Measurements from ENCODE around the gene HOXC10. TPM values are rescaled to one million over a fixed set of nuclear protein-coding genes. Genes with fewer than 3 reads are reported as not detected.

The HOXC10 gene
- total RNA-seq, 1 donor from 2014 or later: 0.33 TPM

DNA sequence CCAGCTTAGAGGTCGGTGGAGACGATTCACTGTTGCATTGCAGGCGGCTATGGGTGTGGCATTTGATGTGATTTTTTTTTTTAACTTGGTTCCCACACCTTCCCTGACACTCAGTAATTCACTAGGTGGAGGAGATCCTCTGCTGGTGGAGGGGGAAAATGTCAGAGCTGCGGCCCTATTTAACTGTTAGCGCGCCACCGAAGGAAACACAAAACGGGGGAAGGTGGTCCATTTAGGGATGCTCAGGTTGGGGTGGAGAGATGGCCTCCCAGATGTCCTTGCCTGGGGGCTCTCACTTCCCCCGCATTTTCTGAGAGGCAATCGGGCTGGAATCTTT is 34.5 kb upstream of the HOXC10 start:
- ATAC-seq (no peak), DNase-seq (ENCODE audit: low spot score) (no peak)

DNA sequence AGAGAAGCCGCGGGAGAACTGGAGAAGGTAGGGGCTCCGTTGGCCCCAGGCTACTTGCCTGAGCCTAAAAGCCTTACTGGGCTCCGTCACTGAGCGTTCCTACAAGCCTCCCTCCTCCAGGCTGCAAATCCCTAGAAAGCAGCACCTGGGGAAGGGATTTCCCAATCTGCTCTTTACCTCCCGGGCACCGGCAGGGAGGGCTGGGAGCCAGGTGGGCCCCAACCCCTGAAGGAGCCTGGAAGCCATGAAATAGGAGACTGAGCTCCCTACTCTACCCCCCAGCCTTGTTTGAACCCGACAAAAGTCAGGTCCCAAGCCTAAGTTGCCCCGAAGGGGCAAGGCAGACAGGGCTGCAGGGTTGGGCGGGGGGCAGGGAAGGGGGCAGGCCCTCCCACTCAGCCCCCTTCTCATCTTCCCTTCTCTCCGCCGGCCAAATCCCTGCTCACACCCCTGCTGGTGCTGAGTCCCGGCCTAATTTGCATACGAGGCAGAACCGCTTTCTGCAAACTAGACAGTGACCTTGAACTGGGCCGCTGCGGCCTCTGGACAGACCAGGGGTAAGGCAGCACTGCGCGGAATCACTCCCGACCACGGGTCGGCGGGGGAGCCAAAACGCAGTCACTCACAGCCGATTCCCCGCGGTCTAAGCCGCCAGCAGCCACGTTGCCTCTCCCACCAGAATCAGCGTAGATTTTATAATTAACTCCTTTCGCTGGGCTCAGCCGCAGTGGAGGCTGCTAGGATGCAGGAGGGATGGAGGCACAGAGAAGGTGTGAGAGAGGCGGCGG is 34.0 kb upstream of the HOXC10 start:
- ATAC-seq (peak; percentile 30), DNase-seq (ENCODE audit: low spot score) (no peak)

DNA sequence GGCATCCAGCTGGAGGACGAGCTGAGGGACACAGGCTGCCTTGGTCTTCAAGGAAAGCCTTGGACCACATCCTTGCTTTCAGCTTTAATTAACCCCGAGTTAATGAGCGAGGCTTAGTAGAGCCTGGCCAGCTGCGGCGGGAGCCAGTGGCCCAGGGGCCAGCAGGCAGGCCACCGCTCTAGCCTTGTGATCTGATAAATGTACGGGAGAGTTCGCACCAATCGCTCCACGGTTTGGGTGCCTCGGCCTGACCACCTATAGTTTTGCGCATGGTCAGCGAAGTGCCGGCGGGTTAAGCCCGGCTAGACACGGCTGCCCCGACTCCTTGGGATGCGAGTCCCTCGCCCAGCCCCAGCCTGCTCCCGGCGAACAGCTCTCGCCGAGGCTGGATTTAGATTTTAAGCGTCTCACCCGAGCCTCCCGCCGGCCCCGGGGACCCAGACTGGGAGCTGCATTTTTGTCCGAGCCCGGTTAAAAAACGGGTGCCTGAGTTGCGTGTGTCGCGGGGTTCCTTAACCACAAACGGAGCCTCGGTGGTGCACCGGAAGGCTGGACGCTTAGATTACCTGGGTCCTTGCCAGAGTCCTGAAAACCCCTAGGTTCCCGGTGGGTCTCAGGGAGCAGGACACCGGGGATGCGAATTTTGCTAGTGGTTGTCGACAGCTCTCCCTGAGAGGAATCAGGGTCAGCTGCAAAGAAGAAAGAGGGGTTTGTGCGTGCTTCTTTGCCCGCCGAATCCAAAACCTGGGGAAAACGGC is 33.2 kb upstream of the HOXC10 start:
- no peak for DNase-seq (ENCODE audit: low spot score)
- ATAC-seq: no peak

DNA sequence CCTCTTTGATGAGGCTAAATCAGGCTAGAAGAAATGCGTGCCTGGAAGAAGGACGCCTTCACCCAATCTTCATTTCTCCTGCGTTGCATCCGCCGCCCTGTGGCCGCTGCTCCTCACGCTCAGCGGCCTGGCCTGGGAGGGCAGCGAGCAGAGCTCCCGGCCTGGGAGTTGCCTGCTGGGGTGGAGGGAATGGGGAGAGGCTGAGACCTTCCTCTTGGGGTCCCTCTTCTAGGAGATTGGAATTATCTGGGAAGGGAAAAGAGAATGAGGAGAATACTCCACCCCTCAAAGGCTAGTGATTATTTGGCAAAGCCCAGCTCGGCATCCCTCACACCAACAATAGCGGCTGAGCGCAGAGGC is 32.6 kb upstream of the HOXC10 start:
- no peak for DNase-seq (ENCODE audit: low spot score)
- ATAC-seq: no peak

DNA sequence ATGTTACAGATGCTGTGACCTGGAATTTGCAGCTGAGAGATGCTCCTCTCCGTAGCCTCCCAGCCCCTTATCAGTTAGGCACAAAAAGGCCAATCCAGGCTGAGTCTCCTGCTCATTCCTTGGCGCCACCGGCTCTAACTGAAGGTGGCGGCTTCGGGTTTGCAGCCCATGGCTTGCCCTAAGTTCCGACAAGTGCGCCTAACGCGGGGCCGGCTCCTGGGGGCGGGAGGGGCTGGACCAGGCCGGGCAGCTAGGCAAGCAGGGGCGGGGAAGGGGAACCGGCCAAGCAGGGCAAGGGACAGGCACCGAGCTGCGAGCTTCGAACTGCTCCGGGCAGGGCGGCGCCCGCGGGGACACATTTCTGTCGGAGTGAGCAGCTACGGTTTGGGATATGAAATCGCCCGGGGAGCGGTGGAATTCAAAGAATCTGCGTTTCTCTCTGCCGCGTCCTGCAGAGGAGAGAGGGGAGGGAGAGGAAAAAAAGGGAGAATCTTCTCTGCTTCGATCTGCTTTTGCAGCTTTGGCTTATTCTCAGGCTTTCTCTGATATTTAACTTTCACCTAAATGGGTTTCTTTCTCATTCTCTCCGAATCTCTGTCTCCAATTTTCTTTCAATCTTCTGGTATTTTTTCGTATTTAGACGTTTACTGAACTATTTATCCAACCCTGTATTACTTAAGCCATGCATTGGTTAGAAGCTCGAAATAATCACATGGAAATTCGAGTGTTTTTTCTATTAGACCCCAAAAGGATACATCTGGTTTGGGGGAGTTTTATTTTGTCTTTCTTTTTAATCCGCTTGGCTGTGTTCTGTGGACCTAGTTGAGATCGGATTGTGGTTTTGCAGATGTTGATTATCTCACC is 31.8 kb upstream of the HOXC10 start:
- no peak for DNase-seq (ENCODE audit: low spot score)
- ATAC-seq: peak; percentile 47

DNA sequence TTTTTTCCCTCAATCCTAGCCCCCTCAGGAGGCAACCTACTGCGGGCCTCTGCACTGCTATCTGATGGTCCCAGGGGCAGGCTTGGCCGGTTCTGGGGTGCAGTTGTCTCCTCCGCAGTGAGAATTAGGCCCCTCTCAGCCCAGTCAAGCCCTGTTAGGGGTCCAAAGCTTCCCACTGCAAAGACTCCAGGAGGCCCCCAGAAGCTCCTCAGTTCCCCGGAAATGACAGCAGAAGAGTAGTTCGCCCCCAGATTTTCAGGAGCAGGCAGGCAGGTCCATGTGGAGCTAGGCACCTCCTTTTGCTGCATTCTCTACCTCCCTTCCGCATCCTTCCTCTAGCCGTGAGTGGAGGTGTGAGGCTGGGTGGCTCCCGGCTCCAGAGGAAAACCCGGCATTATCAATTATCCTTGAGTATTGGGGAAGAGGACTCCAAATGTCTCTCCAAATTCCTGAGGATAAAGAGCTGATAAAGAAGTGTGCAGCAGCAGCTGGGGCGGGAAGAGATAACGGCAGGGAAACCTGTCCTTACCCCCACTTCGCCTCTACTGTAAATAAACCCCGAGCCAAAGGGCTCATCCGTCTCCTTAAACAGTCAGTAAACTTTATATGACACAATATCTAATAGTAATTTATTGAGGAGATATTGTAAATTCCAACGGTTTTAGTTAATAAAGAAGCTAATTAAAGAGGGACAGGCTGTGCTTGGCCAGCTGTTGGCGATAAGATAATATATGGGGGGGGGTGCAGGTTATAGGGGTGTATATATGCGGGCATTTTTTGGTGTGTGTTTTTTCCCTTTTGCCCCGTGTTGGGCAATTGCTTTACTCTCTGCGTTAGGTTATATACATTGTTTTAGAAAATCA is 30.9 kb upstream of the HOXC10 start:
- no peak for ATAC-seq
- no peak for DNase-seq (ENCODE audit: low spot score)

DNA sequence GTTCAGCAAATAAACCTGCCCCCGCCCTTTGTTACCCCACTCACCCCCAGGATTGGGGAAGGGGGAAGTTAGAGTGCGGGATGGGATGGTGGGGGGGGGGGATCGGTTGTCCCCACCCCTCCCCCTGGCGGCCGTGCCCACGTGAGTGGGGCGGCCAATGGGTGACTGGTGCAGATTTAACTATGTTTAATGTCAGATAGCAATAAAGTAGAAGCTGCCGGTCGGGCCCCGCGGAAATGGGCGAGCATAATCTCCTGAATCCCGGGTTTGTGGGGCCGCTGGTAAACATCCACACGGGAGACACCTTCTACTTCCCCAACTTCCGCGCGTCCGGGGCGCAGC is 30.3 kb upstream of the HOXC10 start, which contains the start of gene HOXC12:
Gene HOXC12, plus strand, starts transcription at position 210 of the 342 bp plus-strand sequence. Its CDS starts 27 bp downstream, at position 237.
- no peak for ATAC-seq
- DNase-seq (ENCODE audit: low spot score): no peak

DNA sequence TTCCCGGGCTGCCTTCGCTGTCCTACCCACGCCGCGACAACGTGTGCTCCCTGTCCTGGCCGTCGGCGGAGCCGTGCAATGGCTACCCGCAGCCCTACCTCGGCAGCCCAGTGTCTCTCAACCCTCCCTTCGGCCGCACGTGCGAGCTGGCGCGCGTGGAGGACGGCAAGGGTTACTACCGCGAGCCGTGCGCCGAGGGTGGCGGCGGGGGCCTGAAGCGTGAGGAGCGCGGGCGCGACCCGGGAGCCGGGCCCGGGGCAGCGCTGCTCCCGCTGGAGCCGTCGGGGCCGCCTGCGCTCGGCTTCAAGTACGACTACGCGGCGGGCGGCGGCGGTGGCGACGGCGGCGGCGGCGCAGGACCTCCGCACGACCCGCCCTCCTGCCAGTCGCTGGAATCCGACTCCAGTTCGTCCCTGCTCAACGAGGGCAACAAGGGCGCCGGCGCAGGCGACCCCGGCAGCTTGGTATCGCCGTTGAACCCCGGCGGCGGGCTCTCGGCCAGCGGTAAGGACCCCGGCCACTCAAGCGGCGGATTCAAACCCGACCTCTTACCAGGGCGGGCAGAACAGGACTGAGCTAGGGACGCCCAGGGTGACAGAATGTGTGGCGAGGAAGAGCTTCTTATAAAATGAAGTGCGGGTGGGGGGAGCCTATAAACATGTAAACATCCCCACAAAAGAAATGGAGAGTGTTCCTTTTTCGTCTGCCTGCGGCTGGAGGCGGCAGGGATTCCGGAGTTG is 29.7 kb upstream of the HOXC10 start:
- DNase-seq (ENCODE audit: low spot score): no peak
- ATAC-seq: no peak

DNA sequence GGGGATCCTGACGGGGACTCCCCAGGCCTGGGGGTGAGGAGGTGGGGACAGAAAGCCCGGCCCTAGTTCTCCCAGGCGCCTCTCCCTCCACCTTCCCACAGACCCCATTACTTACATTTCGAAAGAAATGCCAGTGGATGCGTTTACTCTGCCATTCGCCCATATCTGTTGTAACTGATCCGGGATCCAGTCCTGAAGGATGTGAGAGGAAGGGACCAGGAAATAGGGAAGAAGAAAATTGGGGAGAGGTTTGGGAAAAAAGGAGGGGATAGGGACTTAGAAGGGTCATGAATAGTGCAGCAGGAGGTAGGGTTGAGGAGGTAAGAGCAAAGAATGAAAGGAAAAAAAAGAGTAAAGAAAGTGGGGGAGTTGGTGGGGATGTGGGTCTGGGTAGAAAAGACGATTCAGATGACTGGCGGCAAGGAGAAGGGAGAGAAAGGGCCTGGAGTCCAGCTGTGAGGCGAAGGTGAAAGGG is 29.1 kb upstream of the HOXC10 start:
- DNase-seq (ENCODE audit: low spot score) (no peak), ATAC-seq (no peak)

DNA sequence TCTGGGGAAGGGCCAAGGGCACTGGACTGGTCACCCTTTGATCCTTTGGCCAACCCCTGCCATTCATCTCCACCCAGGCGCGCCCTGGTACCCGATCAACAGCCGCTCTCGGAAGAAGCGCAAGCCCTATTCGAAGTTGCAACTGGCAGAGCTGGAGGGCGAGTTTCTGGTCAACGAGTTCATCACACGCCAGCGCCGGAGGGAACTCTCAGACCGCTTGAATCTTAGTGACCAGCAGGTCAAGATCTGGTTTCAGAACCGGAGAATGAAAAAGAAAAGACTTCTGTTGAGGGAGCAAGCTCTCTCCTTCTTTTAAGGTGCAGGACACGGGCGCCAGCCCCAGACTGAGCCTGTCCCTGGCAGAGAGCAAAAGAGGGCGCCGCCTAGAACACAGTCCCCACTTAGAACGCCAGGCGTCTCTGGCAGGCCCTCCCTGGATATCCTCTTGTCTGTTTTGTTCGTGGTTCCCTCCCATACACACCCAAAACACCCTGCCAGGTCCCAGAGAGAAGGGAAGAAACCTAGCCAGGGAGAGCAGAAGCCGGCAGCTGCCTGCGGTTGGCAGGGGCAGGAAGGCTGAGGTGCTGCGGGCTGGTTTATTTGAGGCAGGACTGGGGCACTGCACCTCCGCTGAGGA is 28.6 kb upstream of the HOXC10 start:
- ATAC-seq (no peak), DNase-seq (ENCODE audit: low spot score) (no peak)

DNA sequence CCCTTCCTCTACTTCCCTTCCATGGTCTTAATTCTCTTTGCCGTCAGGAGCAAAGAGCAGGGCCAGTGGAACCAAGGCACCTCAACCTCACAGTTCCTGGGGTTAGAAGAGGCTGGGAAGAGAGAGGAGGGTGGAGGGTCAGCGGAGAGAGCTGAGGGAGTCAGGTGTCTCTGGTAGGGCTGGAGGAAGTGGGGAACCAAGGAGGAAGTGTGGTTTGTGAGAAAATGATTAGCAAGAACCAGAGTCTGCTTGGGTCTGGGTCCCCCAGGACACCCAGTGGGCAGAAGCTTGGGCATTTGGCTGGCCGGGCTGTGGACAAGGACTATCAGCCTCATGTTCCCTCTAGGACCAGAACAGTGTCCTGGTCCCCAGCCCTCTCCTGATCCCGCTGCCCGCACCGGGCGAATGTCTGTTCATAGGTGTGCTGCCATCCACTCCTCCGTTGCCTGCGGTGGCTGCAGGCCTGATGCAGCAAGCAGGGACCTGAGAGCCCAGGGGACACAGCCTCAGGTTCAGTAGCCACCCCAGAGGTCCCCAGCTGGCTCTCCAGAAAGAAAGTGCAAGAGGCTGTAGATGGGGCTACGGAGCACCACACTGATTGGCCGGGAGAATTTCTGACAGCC is 27.9 kb upstream of the HOXC10 start:
- no peak for ATAC-seq
- no peak for DNase-seq (ENCODE audit: low spot score)

DNA sequence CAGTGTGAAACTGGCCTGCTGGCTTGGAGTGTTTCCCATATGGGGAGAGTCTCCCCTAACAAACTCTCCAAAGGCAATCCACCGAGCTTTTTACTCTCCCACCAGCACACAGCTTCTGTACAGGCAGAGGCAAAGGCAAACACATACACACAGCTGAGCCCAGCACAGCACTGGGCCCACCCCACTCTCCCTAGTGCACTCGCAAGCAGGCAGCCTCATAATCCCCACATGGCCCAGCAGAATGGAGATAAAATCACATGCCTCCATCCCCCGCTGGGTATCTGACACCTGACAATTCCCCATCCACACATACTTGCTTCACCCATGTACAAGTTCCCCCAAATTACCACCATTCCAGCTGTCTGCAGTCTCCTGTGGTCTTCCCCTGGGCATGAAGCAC is 26.8 kb upstream of the HOXC10 start:
- no peak for DNase-seq (ENCODE audit: low spot score)
- ATAC-seq: no peak

DNA sequence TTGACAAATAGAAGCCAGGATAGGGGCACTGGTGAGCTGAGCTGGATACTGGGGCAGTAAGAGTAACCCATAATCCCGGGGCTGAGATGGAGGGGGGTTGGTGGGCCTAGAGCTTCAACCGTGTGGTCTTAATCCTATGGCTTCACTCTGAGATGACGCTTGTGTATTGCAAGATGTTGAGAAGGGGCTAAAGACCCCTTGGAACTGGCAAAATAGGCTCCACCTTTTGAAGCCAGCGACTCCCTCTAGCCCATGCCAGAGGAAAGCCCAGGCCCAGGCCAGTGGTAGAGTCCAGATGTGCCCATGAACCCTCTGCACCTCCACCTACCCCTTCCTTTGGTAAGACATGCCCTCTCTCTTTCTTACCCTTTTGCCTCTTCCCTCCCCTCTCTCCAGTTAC is 25.6 kb upstream of the HOXC10 start:
- no peak for ATAC-seq
- no peak for DNase-seq (ENCODE audit: low spot score)

DNA sequence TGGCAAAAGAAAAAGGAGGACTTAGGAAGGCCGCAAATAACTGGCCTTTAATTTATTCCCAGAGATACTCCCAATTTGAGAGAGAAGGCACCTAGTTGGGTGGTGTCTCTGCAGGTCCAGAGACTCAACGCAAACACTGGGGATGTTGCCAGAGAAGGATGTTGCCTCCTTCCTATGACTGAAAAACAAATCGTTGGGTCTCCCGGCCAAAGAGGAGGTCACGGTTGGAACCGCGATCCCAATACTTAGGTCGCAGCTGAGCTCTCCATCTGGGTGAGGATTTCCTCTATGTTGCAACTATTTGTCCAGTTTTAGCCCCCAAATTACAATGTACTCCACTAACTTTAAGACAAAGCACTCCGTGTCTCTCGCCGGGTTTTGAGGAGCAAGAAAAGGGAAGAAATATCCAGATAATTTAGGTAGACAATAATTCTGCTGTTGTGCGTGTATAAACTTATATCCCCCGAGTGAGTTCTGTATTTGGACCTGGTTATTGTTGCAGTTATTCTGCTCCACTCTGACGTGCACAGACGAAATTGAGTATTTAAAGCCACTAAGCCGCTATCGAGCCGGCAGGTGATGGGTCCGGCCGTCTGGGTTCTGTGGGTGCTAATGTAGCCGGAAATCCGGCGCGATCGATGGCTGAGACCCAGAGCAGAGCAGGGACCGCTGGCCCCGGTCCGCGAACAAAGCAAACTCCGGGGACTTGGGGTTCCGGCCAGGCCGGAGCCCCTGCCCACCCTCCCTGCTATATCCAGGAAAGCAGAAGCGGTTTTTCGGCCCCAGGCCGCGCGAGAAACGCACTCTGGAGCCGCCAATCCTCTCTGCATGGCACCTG is 24.5 kb upstream of the HOXC10 start:
- DNase-seq (ENCODE audit: low spot score) (no peak), ATAC-seq (no peak)

DNA sequence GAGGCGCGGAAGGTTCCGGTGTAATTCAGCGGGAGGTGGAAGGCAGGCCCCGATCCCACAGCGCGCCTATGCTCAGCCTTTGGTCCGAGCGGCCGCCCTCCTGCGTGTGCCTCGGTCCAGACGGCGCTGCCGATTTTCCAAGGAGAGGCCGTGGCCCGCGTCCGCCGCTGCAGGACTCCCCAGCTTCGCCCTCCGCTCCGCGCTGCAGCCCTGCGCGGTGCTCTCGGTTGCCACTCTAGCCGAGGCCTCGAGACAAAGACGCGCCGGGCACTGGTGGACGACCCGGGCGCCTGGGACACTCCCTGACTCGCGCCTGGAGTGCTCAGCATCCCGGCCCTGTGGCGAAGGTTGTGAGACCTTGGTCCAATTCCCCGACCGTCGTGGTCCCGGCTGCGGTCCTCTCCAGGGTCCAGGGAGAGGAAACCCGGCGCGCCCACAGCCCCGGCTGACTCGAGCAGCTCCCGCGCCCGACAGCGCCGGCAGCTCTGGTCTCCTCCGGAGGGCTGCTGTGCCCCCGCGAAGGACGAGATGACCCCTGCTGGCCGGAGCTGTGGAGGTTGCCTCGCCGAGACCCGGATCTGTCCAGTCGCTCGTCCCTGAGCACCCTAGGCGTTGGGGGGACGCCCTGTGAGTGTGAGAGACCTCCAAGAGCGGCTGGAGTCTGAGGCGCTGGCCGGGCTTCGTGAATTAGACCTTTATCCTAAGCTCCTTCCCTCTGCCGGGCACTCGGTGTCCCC is 23.8 kb upstream of the HOXC10 start:
- ATAC-seq (no peak), DNase-seq (ENCODE audit: low spot score) (no peak)

DNA sequence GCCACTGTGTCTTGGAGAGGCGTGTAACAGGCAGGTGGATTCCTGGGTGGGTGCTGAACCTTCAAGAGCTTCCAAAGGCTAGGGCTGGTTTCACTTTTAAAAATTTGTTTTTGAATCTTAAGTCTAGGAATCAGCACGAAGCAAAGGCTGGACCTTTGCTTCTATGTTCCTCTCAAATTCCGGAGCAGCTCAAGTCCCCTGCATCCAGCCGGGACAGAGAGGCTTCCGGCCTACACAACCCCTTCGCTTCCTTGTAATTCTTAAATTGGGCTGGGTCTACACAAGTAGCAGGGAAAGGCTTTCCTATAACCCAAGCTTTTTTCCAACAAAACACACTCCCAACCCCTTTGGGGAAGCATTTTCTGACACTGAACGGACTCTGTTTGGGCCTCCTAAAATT is 21.9 kb upstream of the HOXC10 start:
- DNase-seq (ENCODE audit: low spot score) (no peak), ATAC-seq (no peak)
